HG02852 (cell line): ENCODE data around the gene TMEM252.

Source experiments
- ATAC-seq: cut with Tn5 transposase; IDR thresholded peaks from one replicate; pipeline ENCODE4 v1.9.1; 2021; ENCODE audit warnings: mild to moderate bottlenecking, moderate library complexity; ENCODE audit not compliant: unreplicated experiment

The TMEM252 gene

DNA sequence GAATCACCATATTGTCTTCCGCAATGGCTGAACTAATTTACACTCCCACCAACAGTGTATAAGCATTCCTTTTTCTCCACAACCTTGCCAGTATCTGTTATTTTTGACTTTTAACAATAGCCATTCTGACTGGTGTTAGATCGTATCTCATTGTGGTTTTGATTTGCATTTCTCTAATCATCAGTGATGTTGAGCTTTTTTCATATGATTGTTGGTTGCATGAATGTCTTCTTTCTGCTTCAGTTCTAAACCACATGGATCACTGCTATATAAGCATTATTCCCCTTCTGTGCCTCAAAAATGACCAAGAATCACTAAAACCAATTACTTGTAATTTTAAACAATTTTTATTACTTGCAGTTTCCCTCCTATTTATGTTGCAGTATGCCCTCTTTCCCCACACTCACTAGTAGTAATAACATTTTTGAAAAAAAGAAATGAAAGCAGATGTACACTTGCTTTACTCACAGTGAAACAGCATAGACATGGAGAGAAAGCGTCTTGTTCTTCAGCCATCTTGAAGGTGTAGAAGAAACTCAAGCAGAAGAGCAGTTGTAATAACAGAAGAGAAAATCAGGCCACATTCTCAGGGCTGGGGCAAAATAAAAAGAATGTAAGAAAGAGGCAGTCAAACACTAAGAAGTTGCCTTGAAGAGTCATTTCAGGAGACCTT is 4.5 kb upstream of the TMEM252 start:
- ATAC-seq, result peak; percentile 49

DNA sequence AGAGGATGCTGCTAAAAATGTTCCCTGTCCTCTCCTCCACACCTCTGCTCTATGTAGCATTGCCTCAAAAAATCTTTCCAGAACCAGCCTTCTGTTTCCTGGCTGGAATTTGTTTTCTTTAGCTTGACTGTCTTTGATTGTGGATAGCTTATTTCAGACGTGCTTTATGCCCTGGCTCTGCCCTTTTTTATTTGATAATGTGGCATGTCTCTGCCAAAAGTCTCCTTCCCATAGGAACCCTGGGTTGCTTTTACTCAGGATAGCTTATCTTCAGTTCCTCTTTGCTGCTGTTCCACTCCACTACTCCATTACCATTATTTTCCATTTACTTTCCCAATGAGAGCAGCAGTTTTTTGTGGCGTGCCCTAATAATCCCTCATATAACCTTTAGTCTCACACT is 885 bp upstream of the TMEM252 start:
- no peak for ATAC-seq

DNA sequence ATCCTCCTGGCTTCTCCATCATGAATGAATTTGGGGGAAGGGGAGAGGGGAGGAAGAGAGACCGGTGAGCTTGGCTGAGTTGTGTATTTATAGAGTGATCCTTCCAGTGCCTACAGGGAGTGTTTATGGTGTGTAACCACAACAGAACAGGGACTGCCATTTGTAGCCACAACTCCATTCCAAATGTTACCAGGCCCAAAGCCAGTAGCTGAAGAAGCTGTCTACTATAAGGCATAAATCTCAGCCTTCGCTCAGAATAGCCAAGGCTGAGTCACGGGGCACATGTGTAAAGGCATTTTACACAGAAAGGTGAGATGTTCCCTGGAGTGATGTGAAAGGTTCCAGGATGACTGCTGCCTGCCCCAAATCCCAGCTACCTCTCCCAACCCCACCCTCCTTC is 2.5 kb downstream of the TMEM252 start:
- ATAC-seq, result no peak

- ATAC-seq, result no peak
Observed at GRCh38 chr9:68537616-68537880, 3.1 kb downstream of the TMEM252 start.

DNA sequence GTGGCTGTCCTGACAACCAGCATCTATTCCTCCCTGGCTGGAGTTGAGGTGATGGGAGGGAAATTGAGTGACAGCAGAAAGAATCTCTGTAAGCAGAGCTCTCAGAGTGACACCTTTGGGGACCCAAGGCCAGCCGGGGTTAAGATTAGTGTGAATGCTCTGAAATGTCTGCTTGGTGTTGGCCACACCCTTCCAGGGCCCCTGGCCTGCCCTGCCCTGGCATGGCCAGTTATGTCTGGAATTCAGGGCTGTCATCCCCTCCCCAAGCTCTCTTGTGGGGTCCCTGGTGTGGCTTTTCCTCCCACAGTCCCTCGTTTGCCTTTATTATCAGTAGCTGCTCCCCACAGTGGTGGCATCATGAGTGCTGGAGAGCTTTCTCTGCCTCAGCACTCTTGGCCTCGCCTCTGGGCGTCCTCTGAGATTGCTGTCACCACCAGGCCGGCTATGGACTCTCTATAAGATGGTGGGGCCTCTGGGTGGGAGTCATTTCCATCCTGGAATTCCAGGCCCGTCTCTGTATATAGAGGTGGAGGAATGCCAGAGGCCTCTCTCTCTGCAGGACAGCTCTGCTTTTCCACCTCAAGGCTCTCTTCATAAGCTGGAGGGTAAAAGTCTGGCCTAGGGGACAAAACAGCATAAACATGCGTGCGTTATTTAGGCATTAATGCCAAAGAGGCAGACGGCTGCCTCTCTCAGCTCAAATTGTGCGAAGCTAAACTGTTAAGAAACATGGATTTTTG is 3.6 kb downstream of the TMEM252 start:
- no peak for ATAC-seq

DNA sequence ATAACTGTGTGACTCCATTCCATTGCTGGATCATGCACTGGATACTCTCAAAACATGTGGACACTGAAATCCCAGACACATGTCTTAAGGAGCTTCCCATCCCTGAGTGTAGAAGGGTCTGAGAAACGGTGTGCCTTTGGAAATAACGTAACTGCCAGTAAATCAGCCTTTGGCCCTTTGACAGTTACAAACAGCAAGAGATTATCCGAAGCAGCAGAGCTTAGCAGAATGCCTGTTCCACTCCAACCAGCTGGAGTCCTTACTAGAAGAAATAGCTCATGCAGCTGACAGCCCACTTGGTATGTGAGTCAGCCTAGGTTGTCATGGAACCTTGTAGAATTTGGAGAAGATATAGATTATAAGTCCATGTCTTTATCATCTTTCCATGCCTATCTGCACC is 7.0 kb downstream of the TMEM252 start:
- no peak for ATAC-seq

- ATAC-seq, result no peak
Observed at GRCh38 chr9:68532131-68532530, 8.6 kb downstream of the TMEM252 start.

GRCh38 chr9:68530618-68531017 is 10.1 kb downstream of the TMEM252 start:
- no peak for ATAC-seq

GRCh38 chr9:68523367-68523936 is 17.2 kb downstream of the TMEM252 start:
- no peak for ATAC-seq

- ATAC-seq, result no peak
Observed at GRCh38 chr9:68522954-68523353, 17.7 kb downstream of the TMEM252 start.

DNA sequence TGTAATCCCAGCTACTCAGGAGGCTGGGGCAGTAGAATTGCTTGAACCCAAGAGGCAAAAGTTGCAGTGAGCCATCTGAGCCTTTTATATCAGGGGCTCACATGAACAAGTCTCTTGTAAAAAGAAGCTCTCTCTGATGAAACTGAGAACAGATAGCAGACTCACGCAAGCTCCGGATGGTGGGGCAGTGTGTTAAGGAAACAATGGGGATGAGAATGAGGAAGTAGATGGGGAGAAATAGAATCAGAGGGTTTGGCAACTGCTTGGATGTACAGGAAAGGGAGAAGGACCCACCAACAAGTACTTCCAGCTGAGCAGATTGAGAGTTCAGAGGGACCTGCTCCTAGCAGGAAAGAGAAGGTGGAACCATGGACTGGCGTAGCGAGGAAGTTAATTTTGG is 18.6 kb downstream of the TMEM252 start:
- no peak for ATAC-seq

GRCh38 chr9:68515326-68516017 is 25.2 kb downstream of the TMEM252 start:
- no peak for ATAC-seq

DNA sequence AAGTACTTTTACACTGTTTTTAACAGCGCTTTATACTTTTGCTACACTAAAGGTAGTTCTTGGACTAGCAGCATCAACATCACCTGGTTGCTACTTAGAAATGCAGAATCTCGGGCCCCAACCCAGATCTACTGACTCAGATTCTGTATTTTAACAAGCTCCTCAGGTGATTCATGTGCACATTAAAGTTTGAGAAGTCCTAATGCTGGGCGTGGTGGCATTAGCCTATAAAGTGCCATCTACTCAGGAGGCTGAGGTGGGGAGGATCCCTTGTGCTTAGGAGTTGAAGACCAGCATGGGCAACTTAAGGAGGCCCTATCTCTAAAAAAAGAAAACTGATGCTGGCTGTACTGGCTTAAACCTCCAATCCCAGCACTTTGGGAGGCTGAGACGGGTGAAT is 26.7 kb downstream of the TMEM252 start:
- ATAC-seq, result no peak

GRCh38 chr9:68513385-68513784 is 27.3 kb downstream of the TMEM252 start:
- ATAC-seq, result no peak

- ATAC-seq, result no peak
Observed at GRCh38 chr9:68509689-68510088, 31.0 kb downstream of the TMEM252 start.

DNA sequence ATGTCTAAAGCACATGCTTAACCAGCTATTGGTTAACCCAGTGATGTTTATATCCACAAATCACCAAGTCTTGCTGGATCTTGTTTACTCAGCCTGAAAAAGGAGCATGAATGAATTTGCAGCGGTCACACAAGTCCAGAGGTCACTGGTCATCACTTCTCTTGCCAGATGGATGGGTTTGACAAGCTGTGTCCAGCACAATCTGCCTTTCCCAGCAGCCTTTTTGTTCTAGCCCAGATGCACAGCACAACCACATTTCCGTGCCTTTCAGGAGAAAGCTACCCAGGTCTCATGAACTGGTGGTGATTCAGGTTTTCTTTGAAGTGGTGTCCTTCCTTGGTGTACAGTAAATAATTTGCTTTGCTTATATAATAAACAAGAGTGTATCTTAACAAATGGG is 32.1 kb downstream of the TMEM252 start:
- ATAC-seq, result no peak

GRCh38 chr9:68507806-68508145 is 32.9 kb downstream of the TMEM252 start:
- ATAC-seq, result no peak

DNA sequence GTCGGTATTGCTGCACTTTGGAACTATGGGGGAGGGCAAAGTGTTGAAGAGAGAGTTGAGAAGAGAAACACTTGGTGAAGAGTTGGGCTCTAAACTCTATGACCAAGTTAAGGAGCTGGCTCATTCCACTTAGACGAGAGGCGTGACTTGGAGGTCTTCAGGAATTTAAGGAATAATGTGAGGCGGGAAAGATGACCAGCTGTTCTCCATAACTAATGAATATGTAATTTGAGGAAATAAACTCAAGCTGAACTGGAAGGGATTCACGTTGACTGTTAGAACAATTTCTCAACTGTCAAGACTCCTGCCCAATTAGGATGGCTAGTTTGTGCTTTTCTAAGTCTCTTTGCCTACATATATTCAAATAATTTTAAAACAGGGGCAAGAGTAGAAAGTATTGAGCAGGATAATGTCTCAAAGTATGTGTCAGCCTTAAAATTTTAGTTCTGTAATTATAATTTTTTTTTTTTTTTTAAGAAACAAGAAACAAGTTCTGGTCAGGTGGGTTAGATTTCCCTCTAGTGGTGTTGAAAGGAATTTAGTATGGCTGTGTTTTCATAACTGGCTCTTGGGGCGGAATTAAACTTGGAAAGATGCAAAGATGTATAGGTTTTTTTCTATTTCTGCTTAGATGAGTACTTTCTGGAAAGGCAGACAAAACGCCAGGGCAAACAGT is 33.4 kb downstream of the TMEM252 start:
- ATAC-seq, result no peak

DNA sequence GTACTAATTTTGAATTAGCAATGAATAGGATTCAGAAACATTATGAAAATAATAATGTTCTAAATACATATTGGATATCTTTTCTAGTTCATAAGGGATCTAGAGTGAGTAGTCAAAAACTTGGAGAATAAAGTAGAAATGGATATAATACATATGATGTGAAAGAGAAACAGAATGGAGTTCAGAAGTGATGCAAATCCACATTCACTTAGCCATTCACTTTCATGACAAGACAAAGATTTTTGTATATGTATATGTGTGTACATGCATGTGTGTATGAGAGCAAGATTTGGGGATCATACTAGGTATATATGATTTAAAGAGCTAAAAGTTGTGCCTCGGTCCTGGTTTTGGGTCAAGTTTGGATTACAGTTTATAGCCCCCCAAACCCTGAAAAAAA is 34.1 kb downstream of the TMEM252 start:
- no peak for ATAC-seq

DNA sequence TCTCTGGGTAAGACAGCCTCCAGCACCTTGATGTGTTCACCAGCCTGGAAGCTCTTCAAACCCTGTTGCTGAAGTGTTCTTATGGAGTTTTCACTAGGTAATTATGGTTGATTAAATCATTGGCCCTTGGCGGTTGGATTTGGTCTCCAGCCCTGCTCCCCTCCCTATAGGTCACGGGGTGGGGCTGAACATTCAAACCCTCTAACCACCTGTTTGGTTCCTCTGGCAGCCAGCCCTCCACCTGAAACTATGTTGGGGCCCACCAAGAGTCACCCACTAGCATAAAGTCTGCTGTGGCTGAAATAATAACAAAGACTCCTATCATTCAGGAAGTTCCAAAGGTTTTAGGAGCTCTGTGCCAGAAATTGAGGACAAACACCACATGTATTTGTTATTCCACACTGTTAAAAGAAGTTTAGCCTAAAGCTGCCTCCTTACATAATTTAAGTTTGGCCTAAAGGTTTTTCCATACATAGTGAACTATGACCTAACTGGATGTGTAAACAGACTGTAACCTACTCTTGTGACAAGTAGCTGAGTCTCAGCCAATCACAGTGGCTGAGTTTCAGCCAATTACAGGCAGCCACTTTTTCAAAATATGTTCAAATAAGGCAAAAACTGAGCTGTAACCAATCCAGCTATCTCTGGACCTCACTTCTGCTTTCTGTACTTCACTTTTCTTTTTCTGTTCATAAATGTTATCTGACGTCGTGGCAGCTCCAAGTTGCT is 34.8 kb downstream of the TMEM252 start:
- peak; percentile 56 for ATAC-seq

GRCh38 chr9:68502279-68502678 is 38.4 kb downstream of the TMEM252 start:
- no peak for ATAC-seq
